Stimulated activated CD4-positive, alpha-beta T cell treated with anti-CD3 and anti-CD28 coated beads, Interleukin-2, amount 100 ng/mL, for 24 hours (primary cell): ENCODE measurements around the gene TRAF3IP3.

Source experiments
- DNase-seq, 2 donors: peaks; one replicate each; pipeline ENCODE4 v3.0.0-alpha.2; 2020

TRAF3IP3 gene, protein sequence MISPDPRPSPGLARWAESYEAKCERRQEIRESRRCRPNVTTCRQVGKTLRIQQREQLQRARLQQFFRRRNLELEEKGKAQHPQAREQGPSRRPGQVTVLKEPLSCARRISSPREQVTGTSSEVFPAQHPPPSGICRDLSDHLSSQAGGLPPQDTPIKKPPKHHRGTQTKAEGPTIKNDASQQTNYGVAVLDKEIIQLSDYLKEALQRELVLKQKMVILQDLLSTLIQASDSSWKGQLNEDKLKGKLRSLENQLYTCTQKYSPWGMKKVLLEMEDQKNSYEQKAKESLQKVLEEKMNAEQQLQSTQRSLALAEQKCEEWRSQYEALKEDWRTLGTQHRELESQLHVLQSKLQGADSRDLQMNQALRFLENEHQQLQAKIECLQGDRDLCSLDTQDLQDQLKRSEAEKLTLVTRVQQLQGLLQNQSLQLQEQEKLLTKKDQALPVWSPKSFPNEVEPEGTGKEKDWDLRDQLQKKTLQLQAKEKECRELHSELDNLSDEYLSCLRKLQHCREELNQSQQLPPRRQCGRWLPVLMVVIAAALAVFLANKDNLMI

DNA sequence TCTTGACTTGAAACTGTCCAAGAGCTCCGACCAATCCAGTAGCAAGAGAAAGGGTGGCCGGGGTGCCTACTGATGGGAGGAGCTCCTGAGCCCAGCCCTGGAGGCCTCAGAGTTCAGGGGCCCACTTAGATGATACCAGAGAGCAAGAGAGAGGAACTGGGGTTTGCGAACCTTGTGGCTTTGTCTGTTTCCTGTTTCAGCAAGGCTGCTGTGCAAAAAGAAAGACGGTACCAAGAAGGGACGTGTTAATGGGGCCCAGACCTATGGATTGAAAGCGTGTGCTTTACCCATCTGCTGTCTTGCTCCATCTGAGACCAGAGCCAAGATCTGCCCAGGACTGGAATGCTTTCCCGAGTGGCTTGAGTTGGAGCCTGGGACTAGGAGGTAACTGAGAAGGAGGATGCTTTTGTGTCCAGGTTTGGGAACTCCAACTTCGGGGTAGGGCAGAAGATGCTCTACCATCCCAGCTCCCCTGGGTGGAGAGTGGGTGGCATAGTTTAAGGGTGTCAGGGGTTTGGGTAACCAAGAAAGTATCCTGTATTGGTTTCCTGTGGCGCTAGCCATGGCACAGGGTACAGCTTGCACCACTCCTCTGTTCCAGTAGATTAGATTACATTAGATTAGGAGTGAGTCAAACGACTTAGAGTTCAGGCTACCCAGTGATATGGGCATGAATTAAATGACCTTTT is at the start of gene TRAF3IP3:
TSS of gene TRAF3IP3 (plus strand) at position 128 of the 689 bp plus-strand sequence. CDS start 3,987 bp downstream, outside the sequence.
- DNase-seq: peak; percentile 78 to 79

DNA sequence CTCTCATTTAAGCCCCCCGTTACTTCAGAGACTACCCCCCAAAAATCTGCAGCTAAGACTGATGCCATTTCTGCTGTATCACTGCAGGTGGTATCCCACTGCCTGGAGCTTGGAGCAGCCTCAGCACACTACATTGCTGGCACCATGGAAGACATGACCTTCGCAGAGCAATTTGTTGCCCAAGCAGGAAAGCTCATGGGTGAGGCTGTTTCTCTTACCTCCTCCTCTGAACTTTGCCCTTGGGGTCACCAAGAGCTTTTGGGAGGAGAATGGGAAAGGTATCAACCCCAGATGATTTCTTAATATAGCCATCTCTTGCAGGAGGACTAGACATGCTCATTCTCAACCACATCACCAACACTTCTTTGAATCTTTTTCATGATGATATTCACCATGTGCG is 49.2 kb upstream of the TRAF3IP3 start:
- no peak for DNase-seq

DNA sequence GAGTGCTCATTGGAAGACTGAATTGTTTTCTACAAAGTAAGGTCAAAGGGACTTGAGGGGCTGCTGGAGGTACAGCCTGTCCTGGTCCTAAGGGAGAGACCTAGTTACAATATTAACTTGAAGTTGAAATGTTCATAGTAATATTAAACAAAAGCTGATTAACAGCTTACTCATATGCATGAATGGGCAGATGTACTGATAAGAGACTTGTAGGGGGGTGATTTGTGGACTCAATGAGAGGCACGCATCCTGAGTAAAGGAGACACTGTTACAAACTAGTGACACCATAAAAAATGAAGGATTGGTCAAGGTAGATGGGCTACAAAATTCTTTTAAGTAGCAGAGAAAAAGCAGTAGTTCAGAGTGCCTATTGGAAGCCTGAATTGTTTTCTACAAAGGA is 48.5 kb upstream of the TRAF3IP3 start:
- no peak for DNase-seq

DNA sequence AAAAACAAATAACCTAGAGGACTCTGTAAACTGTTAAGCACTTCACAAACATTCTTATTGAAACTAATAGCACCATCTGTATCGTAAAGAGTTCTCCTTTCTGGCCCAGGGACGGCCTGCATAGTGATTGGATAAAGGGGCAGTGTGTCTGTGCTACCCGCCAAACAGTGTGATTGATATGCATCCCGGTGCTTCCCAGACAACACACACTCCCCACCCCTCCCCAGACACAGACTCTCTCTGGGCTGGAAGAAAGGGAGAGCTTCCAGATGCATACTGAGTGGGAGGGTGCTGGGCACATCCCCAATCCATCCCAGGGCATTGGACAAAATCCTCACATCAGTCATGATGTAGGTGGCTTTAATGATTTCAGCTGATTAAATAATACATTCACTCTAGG is 47.6 kb upstream of the TRAF3IP3 start:
- DNase-seq: no peak

DNA sequence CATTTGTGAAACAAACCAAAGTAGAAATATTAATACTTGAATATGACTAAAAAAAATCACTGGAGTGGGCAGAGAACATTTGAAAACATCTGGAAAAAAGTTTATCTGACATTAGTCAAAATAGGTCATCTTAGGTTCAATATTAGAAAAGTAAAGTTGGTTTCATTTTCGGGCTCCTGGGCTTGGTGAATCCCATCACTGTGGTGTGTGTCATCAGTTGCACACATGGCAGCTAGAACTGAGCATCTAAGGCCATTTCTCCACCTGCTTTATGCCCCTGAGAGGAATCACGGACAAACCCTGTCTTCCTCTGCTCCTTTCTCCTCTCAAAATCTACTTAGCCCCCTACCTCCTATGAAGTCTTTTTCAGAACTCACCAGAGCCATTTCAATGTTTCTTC is 45.8 kb upstream of the TRAF3IP3 start:
- no peak for DNase-seq

DNA sequence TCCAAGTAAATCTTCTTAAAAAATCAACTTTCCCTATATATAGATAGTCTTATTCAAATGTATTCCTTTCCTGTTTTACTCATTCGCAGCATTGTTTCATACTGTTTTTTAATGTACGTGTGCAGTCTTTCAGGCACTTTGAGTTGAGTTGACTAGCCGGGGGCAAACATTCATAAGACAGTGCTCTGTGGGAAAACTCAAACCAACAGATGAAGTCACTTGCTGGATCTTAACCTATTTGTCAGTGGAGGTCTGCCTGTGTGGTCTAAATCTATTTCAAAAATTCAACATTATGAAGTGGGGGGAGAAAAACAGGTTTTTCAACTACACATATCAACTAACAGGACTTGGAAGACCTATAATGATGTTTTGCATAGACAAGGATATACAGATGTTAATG is 45.0 kb upstream of the TRAF3IP3 start:
- no peak for DNase-seq

DNA sequence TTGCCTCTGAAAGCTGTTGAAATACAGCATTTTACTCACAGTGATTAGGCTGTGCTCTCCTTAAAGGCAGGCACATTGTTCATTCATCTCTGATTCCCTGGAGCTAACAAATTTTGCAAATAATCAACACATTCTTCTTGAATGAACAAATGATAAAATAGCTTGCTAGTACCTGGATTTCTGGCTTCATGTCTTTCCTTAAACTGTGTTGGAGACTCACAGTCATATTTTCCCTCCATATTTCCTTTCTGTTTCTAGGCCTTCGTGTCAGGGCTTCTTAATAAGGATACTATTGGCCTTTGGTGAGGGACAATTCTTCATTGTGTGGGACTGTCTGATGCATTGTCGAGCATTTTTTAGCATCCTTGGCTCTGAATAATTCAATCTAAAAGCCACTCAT is 41.5 kb upstream of the TRAF3IP3 start:
- DNase-seq: no peak

DNA sequence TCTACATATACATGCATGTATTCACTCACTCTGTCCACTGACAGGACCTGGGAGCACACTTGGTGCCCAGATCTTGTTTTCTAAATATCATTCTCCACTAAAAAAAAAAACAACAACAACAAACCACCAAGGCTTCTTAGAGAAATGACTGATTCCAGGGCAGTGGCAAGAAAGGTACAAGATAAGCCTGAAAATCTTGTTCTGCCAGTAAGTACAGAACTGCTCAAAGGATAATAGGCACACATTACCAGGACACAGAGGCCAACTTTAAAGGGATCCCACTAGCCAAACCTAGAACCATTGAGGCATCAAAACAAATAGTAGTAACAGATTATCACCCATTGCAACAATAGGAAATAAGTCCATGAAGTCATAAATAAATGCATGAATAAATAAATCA is 40.5 kb upstream of the TRAF3IP3 start:
- DNase-seq: no peak

DNA sequence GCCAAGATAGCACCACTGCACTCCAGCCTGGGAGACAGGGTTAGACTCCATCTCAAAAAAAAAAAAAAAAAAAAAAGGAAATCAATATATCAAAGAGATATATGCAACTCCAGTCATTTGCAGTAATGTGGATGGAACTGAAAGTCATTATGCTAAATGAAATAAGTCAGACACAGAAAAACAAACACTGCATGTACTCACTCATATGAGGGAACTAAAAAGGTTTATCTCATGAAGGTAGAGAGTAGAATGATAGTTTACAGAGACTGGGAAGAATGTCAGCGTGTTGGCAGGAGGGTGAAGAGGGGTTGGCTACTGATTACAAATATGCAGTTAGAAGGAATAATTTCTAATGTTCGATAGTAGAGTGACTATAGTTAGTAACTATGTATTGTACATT is 38.0 kb upstream of the TRAF3IP3 start:
- no peak for DNase-seq

DNA sequence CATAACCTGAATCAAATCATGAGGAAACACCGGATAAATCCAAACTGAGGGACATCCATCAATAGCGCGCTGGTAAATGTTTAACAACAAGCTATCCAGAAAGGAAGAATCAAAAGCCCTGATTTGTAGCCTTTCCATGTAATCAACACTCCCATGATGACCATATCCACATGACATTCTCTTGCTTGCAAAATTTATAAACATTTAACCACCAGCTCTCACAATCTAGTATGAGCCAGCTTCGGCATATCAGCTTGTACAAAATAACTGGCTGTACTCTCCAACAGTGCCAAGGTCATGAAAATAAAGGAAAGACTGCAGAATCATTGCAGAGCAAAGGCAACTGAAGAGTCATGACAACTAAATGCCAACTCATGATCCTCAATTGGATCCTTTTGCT is 35.5 kb upstream of the TRAF3IP3 start:
- no peak for DNase-seq

DNA sequence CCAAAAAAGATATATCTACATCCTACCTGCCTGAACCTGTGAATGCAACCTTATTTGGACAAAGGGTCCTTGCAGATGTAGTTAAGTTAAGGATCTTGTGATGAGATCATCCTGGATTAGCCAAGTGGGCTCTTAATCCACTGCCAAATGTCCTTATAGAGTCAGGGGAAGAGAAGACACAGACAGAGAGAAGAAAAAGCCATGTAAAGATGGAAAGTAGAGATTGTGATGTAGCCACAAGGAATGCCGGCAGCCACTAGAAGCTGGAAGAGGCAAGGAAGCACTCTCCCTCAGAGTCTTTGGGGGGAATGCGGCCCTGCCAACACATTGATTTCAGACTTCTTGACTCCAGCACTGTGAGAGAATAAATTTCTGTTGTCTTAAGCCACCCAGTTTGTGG is 35.0 kb upstream of the TRAF3IP3 start:
- no peak for DNase-seq

DNA sequence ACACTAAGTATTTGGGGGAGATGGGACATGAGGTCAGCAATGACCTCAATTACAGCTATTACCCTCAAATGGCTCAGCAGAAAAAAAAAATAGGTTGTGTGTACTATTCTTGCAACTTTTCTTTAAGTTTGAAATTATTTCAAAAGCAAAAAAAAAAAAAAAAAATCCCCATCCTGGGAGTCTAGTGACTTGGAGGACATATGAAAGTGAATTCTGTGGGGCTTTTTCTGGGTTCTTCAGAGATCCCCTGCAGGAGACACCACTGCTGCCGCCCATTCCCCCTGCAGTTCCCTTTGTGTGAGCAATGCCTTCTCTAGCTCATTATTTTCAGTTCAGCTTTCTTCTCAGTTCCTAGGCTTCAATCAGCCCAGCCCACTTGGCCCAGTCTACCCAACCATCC is 34.5 kb upstream of the TRAF3IP3 start:
- no peak for DNase-seq

DNA sequence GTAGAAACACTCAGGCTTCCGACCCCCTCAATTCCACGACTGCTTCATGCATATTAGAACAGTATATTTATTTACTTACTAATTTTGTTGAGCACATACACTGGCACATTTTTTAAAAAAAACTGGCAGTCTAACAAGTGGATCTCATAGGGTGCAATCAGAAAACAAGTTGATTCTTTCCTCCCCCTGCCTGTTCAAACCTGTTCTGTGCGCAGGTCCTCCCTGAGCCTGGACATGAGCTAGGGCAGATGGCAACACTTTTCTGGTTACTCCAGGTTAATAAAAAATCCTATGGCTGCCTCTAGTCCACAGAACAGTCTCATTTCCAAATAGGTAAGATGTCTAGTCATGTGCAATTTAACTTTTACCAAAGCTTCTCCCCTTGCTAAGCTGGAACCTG is 32.6 kb upstream of the TRAF3IP3 start:
- no peak for DNase-seq

DNA sequence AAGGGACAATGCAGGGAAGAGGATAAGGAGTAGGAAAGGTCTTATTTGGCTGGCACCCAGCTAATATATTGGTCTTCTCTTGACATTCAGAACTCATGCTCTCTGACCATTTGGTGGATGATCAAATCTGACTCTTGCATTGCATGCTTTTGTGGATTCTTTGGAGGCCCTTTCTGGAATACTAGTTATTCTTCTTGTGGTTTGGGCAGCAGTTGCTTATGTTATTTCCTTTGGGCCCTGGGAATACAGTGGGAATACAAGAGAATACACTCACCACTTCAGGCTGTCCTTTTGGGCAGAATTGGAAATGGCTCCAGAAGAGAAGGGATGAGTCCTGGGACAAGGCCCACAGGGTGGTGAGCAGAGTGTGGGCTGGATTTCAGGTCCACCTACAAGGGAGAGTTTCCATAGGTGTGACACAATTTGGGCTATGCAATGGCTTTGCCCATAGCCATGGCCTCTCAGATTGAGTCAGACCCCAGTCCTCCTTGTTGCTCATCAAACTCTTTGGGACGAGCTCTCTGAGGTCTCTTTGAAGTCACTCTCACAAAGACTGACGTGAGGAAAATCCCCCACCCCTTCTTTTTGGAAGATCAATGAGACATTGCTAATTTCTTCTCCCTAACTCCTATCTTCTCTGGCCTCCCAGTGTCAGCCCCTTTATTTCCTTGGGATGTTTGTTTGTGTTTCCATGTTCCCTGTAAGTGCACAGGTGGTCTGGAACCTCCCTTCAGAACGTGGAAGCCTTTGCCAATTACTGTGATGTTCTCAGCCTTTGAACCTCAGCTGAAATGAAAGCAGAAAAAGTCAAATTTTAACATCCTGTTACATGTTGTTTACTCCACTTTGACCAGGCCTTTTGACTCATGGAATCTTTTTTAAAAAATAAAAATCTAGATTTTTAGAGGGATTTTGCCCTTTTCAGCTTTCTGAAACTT is 31.8 kb upstream of the TRAF3IP3 start:
- DNase-seq: peak; percentile 49 to 59

DNA sequence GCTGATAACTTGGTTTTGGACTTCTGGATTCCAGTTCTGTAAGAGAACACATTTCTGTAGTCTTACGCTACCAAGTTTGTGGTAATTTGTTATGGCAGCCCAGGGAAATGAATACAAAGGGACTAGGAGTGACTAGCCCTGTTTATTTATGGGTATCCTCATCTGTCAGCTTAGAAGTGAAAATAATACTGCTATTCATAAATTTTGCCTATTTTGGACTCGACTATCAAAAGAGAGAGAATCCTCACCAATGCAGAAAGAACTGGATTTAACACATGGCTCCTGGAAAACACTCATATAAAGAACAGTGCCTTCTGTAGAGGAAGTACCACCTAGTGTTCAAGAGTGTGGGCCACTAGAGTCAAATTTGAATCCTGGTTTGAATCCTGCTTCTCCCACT is 28.6 kb upstream of the TRAF3IP3 start:
- no peak for DNase-seq

DNA sequence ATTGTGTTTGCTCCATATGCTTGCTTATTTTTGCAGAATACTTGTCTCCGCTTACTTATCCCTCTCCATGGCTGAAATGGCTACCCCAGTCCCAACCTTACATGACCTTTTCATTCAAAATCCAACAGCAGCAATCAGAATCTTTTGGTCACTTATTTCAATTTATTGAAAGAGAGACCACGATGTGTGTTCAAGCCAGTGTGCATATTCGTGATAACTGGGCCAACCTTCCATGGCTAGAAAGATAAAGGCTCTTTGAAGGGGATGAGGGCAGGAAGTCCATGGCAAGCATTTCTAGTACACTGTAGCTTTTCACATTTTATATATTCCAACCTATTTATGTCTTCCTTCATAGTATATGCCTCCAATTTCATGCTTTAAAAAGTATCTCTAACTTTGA is 28.1 kb upstream of the TRAF3IP3 start:
- DNase-seq: no peak

DNA sequence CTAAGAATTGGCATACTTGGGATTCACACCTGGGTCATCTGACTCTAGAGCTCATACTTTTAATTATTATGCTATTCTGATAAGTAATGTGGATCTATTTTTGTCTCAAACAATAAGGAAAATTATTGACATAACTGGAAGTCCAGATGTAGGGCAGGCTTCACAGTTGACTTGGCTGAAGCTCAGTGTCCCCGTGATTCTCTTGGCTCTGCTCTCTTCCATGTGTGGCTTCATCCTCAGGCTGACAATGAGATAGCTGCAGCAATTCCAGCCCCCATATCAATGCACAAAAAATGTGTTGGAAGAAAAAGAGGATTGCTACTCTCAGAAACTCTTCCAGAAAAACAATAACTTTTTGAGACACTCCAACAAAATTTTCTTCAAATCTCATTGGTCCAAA is 27.4 kb upstream of the TRAF3IP3 start:
- no peak for DNase-seq

DNA sequence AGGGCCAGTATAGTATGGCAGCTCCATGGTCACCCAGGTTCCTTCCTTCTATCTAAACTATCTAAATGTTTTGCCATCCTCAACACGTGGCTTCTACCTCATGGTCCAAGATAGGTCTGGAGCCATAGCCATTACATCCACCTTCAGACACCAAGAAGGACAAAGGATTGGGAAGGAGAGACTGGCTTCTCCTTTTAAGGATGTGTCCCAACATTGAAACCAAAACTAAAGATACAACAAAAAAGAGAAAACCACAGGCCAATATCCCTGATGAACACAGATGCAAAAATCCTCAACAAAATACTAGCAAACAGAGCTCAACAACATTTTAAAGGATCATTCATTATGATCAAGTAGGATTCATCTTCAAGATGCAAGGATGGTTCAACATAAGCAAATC is 26.4 kb upstream of the TRAF3IP3 start:
- DNase-seq: no peak

DNA sequence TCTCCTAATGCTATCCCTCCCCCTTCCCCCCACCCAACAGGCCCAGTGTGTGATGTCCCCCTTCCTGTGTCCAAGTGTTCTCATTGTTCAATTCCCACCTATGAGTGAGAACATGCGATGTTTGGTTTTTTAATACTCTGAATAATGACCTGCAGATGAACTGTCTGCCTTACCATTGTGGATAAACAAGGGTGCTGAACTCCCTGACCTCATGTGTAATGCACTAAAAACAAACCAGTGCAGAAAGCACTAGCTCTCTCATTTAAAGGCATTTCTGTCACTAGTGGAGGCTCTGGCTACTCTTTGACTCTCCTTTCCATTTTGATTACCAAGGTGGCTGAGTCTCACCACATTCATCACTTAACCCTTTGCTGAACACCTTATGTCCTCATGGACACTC is 23.1 kb upstream of the TRAF3IP3 start:
- no peak for DNase-seq

DNA sequence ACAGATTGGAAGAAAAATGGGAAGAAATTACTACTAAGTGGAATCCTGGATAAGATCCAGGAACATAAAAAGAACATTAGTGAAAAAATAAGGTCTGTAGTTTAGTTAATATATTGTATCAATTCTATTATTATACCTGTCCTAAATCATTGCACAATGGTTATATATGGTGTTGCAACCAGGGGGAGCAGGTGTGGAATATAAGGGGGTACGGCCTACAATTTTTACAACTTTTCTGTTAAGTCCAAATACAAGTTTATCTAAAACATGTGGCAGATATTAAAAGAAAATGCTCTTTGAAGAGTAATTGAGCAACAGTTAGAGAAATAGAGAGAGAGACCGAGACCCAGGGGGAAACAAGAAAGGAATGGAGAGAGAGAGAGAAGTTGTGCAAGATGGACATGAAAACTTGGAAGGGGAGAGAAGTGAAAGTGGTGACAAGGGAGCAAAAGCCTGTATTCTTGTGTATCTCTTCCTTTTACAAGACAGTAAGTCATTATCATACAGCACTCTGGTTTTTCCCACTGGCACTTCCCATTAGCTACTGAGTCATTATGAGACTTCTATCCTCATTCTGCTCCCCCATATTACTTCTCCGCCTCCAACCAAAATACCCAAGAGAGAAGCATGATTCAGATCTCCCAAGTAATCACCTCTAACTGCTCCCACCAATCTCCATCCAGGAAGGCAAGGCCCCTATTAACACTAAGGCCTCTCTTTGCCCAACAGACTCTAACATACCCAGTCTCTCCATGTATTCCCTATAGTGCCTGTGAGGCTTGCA is 22.3 kb upstream of the TRAF3IP3 start:
- DNase-seq: no peak

DNA sequence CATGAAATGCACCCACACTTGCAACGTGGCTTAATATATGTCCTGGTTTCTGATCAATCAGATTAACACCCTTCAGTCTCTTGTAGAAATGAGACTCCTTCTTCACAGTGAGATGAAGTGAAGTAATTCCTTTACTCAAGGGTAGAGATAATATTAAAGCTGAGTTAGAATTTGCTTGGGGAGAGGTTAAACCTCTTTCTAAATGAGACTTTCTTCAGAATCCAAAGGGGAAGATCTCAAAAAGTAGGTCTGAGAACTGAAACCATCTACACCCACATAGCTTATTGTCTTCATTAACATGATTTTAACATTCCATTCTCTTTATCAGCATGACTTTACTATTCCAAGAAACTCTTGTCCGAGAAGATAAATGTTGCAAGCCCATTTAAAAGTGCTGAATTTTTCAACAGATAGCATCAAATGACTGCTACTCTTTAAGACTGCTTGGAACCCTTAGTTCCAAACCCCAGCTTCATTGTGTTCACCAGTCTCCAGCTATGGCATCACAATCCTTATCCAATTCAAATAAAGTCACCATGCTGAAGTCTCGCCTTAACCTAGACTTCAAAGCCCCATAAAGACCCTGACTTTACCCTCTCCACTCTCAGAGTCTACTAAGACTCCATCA is 19.2 kb upstream of the TRAF3IP3 start:
- no peak for DNase-seq

DNA sequence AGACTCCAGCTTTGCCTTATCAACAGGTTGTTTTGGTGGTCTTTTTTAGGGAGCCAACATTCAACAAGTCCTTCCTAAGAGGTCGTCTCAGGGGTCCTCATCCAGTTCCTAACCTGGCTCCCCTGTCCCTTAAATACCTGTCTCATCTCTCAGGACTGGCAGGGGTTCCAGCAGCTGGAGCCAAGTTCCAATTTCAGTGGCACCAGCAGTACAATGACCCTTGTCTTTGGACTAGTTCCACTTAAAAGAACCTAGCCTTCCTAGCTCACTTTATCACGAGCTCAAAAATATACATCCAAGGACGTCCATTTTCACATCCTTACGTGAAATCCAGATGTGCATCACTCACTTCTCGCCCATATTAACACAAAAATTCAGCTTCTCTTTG is 18.7 kb upstream of the TRAF3IP3 start:
- no peak for DNase-seq
